GM12891 (cell line): ENCODE results near the gene PROX1.

Experiments
- DNase-seq: peaks from one replicate; pipeline ENCODE4 v3.0.0; 2011; ENCODE audit warnings: low spot score; ENCODE audit not compliant: insufficient read length
- FAIRE-seq: peaks from 2 replicates; lab custom pipeline; 2011; peaks lifted over from hg19 to GRCh38; lab: Jason Lieb, UNC
- PAX5 ChIP-seq: IDR thresholded peaks from 2 replicates; pipeline ENCODE4 v1.6.1; 2011; ENCODE audit warnings: low read length, moderate library complexity, mild to moderate bottlenecking; ENCODE audit not compliant: insufficient read depth, severe bottlenecking
- POLR2A ChIP-seq: IDR thresholded peaks from 2 replicates; pipeline ENCODE4 v1.6.1; 2011; ENCODE audit warnings: low read depth, low read length, control low read depth
- POLR2AphosphoS5 ChIP-seq: IDR thresholded peaks from 2 replicates; pipeline ENCODE4 v1.6.1; 2011; ENCODE audit warnings: low read depth, low read length, control low read depth
- POU2F2 ChIP-seq: IDR thresholded peaks from 2 replicates; pipeline ENCODE4 v1.6.1; 2011; ENCODE audit warnings: low read depth, mild to moderate bottlenecking, control low read depth, low read length, moderate library complexity
- SPI1 ChIP-seq: IDR thresholded peaks from 2 replicates; pipeline ENCODE4 v1.6.1; 2011; ENCODE audit warnings: low read depth, low read length, control low read depth
- TAF1 ChIP-seq: IDR thresholded peaks from 2 replicates; pipeline ENCODE4 v1.6.1; 2011; ENCODE audit warnings: low read depth, low read length, control low read depth

The PROX1 gene

GRCh38 chr1:213986020-213986924 is 1.5 kb upstream of the PROX1 start:
- FAIRE-seq, result no peak
- TF ChIP-seq POU2F2 (no peak), POLR2AphosphoS5 (no peak), TAF1 (no peak), POLR2A (no peak), PAX5 (no peak), SPI1 (no peak)
- DNase-seq, result no peak

GRCh38 chr1:213986925-213987250 is 885 bp upstream of the PROX1 start:
- no peak for TF ChIP-seq POLR2AphosphoS5
- no peak for TF ChIP-seq POU2F2
- TF ChIP-seq POLR2A, result no peak
- no peak for TF ChIP-seq SPI1
- no peak for TF ChIP-seq PAX5
- TF ChIP-seq TAF1, result no peak
- no peak for DNase-seq
- FAIRE-seq, result no peak

GRCh38 chr1:213987422-213987926 is 299 bp upstream of the PROX1 start:
- TF ChIP-seq POLR2A (no peak), POU2F2 (no peak), SPI1 (no peak), TAF1 (no peak), POLR2AphosphoS5 (no peak), PAX5 (no peak)
- FAIRE-seq (no peak), DNase-seq (no peak)

GRCh38 chr1:213988507-213989001 is 781 bp downstream of the PROX1 start:
- FAIRE-seq, result no peak
- DNase-seq, result no peak
- TF ChIP-seq SPI1, result no peak
- TF ChIP-seq PAX5, result no peak
- TF ChIP-seq POLR2AphosphoS5, result no peak
- TF ChIP-seq TAF1, result no peak
- no peak for TF ChIP-seq POLR2A
- no peak for TF ChIP-seq POU2F2

- DNase-seq (no peak), FAIRE-seq (no peak)
- no peak for TF ChIP-seq POLR2AphosphoS5
- TF ChIP-seq POLR2A, result no peak
- peak; percentile 41 for TF ChIP-seq SPI1
- no peak for TF ChIP-seq PAX5
- TF ChIP-seq TAF1, result no peak
- TF ChIP-seq POU2F2, result no peak
Observed at GRCh38 chr1:213989002-213989855, 1.5 kb downstream of the PROX1 start.

- FAIRE-seq, result no peak
- no peak for TF ChIP-seq SPI1
- no peak for TF ChIP-seq POLR2A
- TF ChIP-seq TAF1, result no peak
- TF ChIP-seq PAX5, result no peak
- no peak for TF ChIP-seq POU2F2
- no peak for TF ChIP-seq POLR2AphosphoS5
- DNase-seq, result no peak
Observed at GRCh38 chr1:213993929-213994328, 6.2 kb downstream of the PROX1 start.

- DNase-seq (no peak), FAIRE-seq (no peak)
- TF ChIP-seq POLR2A (no peak), SPI1 (no peak), POLR2AphosphoS5 (no peak), POU2F2 (no peak), TAF1 (no peak), PAX5 (no peak)
Observed at GRCh38 chr1:213994888-213995287, 7.1 kb downstream of the PROX1 start.

- FAIRE-seq, result no peak
- DNase-seq, result no peak
- TF ChIP-seq SPI1 (no peak), POU2F2 (no peak), PAX5 (no peak), POLR2AphosphoS5 (no peak), TAF1 (no peak), POLR2A (no peak)
Observed at GRCh38 chr1:213995603-213996002, 7.8 kb downstream of the PROX1 start.

- TF ChIP-seq PAX5 (no peak), POU2F2 (no peak), POLR2AphosphoS5 (no peak), POLR2A (no peak), SPI1 (no peak)
- FAIRE-seq (no peak), DNase-seq (no peak)
Observed at GRCh38 chr1:213996320-213997037, 8.7 kb downstream of the PROX1 start.

GRCh38 chr1:213997038-213997771 is 9.4 kb downstream of the PROX1 start:
- DNase-seq (no peak), FAIRE-seq (no peak)
- TF ChIP-seq POLR2A (no peak), POU2F2 (no peak), TAF1 (no peak), SPI1 (no peak), PAX5 (no peak), POLR2AphosphoS5 (no peak)
